HG02885 (cell line): Measurements from ENCODE around the gene MCCC1.
A peak's percentile ranks its signal among the peaks of the same experiment; 100 is the strongest.

Source experiments
- ATAC-seq: cut with Tn5 transposase; IDR thresholded peaks from one replicate; pipeline ENCODE4 v1.9.1; 2021; ENCODE audit warnings: mild to moderate bottlenecking; ENCODE audit not compliant: unreplicated experiment, poor library complexity

MCCC1 gene

GRCh38 chr3:183058351-183058750 lies 40.9 kb downstream of the MCCC1 start:
- ATAC-seq, result no peak

GRCh38 chr3:183050706-183051105 lies 48.6 kb downstream of the MCCC1 start:
- ATAC-seq, result no peak

DNA sequence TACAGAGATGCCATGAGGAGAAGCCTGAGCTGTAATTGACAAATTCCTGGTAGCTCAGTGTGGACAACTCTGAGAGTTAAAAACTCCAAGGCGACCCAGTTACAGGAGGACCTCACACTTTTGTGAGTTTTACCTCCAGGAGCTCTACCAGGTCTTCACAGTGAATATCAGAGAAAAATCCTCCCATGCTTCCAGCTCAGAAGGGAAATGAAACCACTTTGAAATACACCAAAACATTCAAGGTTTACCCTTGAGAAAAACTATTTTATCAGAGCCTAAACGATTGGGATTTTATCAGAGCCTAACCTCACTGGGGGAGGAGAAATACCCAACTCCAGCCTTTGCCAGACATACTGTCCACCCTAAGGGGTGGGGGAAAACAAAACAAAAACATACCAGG lies 52.4 kb downstream of the MCCC1 start:
- no peak for ATAC-seq

- ATAC-seq, result peak; percentile 98
Observed at GRCh38 chr3:183044547-183045229, 54.6 kb downstream of the MCCC1 start.

- no peak for ATAC-seq
Observed at GRCh38 chr3:183038757-183039156, 60.5 kb downstream of the MCCC1 start.

- ATAC-seq, result no peak
Observed at GRCh38 chr3:183038221-183038620, 61.1 kb downstream of the MCCC1 start.

DNA sequence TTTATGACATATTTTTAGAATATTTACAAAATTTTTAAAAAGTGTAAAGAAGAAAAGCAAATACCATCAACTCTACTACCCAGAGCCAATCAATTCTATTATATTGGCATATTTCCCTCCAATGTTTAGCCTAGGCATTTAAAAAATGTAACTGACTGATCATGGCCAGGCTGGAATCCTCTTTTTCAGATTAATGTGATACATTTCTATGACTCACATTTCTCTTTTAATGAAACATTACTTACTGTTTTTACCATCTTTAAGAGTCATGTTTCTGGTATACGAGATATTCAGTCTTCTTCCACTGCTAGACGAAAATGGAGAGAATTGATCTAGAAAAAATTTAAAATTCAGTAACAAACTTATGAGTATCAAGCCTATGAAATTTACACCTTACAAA lies 65.5 kb downstream of the MCCC1 start:
- ATAC-seq, result no peak

GRCh38 chr3:183032880-183033555 lies 66.3 kb downstream of the MCCC1 start:
- no peak for ATAC-seq

DNA sequence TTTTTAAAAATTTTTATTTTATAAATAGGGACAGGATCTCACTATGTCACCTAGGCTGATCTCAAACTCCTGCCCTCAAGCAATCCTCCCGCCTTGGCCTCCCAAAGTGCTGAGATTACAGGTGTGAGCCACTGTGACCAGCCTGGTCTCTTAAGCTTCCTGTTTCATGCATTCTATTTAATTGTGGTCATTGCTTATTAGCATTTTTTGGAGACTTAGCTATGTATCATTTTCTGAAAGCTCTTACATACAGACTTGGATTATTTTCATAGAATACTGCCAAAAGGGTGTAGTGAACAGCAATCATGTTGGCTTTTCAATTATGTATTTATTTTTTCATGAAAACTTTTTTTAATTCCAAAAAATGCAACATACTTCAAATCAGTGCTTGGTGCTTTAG lies 67.5 kb downstream of the MCCC1 start:
- no peak for ATAC-seq

- no peak for ATAC-seq
Observed at GRCh38 chr3:183028416-183028815, 70.9 kb downstream of the MCCC1 start.

DNA sequence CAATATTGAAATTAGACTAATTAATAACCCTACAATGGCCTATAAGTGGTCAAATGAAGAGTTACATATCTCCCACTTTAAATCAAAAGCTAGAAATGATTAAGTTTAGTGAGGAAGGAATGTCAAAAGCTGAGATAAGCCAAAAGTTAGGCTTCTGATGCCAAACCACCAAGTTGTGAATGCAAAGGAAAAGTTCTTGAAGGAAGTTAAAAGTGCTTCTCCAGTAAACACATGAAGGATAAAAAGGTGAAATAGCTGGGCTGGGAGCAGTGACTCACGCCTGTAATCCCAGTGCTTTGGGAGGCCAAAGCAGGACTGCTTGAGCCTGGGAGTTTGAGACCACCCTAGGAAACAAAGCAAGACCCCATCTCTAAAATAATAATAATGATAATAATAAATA lies 72.0 kb downstream of the MCCC1 start:
- no peak for ATAC-seq

GRCh38 chr3:183022936-183023516 lies 76.3 kb downstream of the MCCC1 start:
- no peak for ATAC-seq

GRCh38 chr3:183018421-183019192 lies 80.7 kb downstream of the MCCC1 start:
- no peak for ATAC-seq

DNA sequence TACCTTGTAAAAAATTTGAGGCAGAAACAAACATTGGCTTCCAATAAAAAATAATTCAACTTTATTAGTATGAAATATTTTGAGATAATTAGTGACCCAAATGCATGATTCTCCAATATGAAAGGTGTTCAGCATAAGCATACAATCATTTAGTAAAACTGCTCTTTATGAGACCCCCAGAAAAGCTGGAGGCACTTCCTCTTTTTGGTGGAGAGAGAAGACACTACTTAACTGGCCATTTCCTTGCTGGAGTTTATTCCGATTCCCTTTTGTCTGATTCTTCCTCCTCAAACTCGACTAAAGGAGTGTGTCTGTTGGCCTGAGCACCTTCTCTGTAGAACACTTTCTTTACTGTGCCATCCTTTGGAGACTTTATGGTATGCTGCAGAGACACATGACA lies 84.1 kb downstream of the MCCC1 start:
- ATAC-seq, result no peak

GRCh38 chr3:183013856-183014255 lies 85.4 kb downstream of the MCCC1 start:
- no peak for ATAC-seq

DNA sequence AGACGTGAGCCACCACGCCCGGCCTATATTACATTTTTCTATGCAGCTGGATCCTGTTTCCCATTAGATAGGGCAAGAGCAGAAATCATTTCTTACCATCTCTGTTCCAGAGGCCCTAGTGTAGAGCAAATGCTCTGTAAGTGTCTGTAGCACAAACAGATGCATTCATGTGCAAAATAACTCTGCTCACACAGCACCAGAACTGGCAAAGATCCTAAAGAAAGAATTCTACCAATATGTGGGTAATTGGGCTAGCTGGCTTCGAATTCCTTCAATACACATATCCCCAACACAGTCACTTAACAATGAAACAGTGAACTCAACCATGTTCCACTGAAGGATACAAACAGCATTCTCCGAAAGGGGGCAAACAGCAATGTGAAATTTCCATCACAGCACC lies 86.2 kb downstream of the MCCC1 start:
- no peak for ATAC-seq

DNA sequence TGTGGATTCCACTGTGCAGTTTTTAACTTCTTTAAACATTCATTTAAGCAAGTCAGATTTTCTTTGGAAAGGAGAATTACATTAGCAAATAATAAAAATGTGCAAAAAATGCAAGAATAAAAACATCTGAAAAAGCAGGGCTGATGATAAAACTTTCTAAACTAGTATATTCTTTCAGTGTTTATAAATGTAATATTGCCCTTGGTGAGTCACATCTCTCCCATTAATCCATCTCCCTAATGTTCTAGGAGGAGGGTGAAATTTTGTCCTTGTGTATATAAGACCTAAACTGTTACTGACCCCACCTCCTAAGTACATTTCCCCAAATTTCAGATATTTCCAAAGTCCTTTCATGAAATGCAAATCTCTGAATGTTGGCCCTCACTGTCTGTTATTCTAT lies 90.5 kb downstream of the MCCC1 start:
- ATAC-seq, result no peak

GRCh38 chr3:183008303-183008702 lies 91.0 kb downstream of the MCCC1 start:
- ATAC-seq, result no peak

GRCh38 chr3:183006396-183007002 lies 92.8 kb downstream of the MCCC1 start:
- ATAC-seq, result no peak

DNA sequence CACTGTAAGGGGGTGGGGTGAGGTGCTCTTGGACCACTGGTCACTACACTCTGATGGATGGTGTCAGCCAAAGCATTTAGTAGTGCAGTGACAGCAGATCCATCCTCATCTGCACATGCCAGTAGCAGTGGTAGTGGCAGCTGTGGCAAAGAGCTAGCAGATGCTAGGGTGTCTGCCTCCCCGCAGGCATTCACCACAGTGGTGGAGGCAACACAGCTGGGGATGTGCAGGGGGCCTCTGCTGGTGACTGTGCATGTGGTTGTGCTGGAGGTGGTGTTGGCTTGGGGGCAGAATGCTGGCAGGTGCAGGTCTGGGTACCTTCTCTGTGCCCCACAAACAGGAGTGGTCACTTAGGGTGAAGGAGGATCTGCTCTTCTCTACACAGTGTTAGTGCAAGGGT lies 99.5 kb downstream of the MCCC1 start:
- no peak for ATAC-seq
